ENCODE data around the gene BRINP3.
"Not testable (repeated sequence)": the region's sequence is repeated elsewhere in the genome, so short reads cannot be mapped to it uniquely, and the experiment has no call there.

Gene BRINP3

GRCh38 chr1:190477762-190478148 is at the start of gene BRINP3:
Gene BRINP3 (minus strand): TSS chr1:190477864.
- no peak for DNase-seq

GRCh38 chr1:190511554-190511953 is 33.9 kb upstream of the BRINP3 start:
- DNase-seq: no peak

GRCh38 chr1:190507357-190507756 is 29.7 kb upstream of the BRINP3 start:
- no peak for DNase-seq

GRCh38 chr1:190504539-190504938 is 26.9 kb upstream of the BRINP3 start:
- DNase-seq: not testable (repeated sequence)

- no peak for DNase-seq
Observed at GRCh38 chr1:190497565-190497964, 19.9 kb upstream of the BRINP3 start.

- DNase-seq: no peak
Observed at GRCh38 chr1:190494451-190494850, 16.8 kb upstream of the BRINP3 start.

- DNase-seq: no peak
Observed at GRCh38 chr1:190491404-190491803, 13.7 kb upstream of the BRINP3 start.

GRCh38 chr1:190484045-190484444 is 6.4 kb upstream of the BRINP3 start:
- no peak for DNase-seq

- DNase-seq: no peak
Observed at GRCh38 chr1:190480231-190480630, 2.6 kb upstream of the BRINP3 start.

- DNase-seq: no peak
Observed at GRCh38 chr1:190479516-190479915, 1.9 kb upstream of the BRINP3 start.

- DNase-seq: no peak
Observed at GRCh38 chr1:190479050-190479397, 1.4 kb upstream of the BRINP3 start.

- DNase-seq: no peak
Observed at GRCh38 chr1:190478149-190479049, 735 bp upstream of the BRINP3 start.

- DNase-seq: no peak
Observed at GRCh38 chr1:190476806-190477205, 858 bp downstream of the BRINP3 start.

- DNase-seq: no peak
Observed at GRCh38 chr1:190476321-190476720, 1.3 kb downstream of the BRINP3 start.

GRCh38 chr1:190475421-190476141 is 2.1 kb downstream of the BRINP3 start:
- DNase-seq: no peak

GRCh38 chr1:190474650-190475211 is 2.9 kb downstream of the BRINP3 start:
- no peak for DNase-seq

GRCh38 chr1:190474010-190474409 is 3.7 kb downstream of the BRINP3 start:
- no peak for DNase-seq

GRCh38 chr1:190472494-190472893 is 5.2 kb downstream of the BRINP3 start:
- DNase-seq: no peak

GRCh38 chr1:190472042-190472441 is 5.6 kb downstream of the BRINP3 start:
- DNase-seq: no peak

GRCh38 chr1:190464690-190465089 is 13.0 kb downstream of the BRINP3 start:
- DNase-seq: no peak

GRCh38 chr1:190456129-190456528 is 21.5 kb downstream of the BRINP3 start:
- DNase-seq: no peak

- no peak for DNase-seq
Observed at GRCh38 chr1:190455631-190456030, 22.0 kb downstream of the BRINP3 start.

- no peak for DNase-seq
Observed at GRCh38 chr1:190453550-190453949, 24.1 kb downstream of the BRINP3 start.

- no peak for DNase-seq
Observed at GRCh38 chr1:190452272-190452848, 25.3 kb downstream of the BRINP3 start.
